OCI-LY7 (cell line): Measurements from ENCODE around the gene CCHCR1. TPM values are rescaled to one million over a fixed set of nuclear protein-coding genes. Genes with fewer than 3 reads are reported as not detected.

Source experiments
- BruUV-seq: library from RNA; stranded (reverse); fragments of 400-500 nt; replicated peaks from 2 replicates; lab custom pipeline; 2021; lab: Mats Ljungman, UMichigan
- CTCF ChIA-PET: fragments of 300-600 bp; sonication (Branson Sonifier 250); formaldehyde crosslinking; loops from one replicate; lab custom pipeline; 2022; ENCODE audit warnings: antibody characterized with exemption; ENCODE audit not compliant: unreplicated experiment; lab: Charles Lee
- POLR2A ChIA-PET: fragments of 300-600 bp; sonication (Branson Sonifier 250); formaldehyde crosslinking; loops from one replicate; lab custom pipeline; 2022; ENCODE audit warnings: antibody characterized with exemption; lab: Charles Lee
- DNase-seq: peaks from one replicate; pipeline ENCODE4 v3.0.0-alpha.2; 2015; ENCODE audit warnings: low spot score
- H2AFZ ChIP-seq: fragments of 200-600 bp; sonication (generic), shearing (Covaris generic); 2 replicates; pipeline ENCODE4 v1.6.1; 2014; ENCODE audit warnings: mild to moderate bottlenecking, antibody characterized with exemption, low read length, moderate library complexity
- H3K27ac ChIP-seq: fragments of 200-600 bp; sonication (generic); 2 replicates; pipeline ENCODE4 v1.5.1; 2014; ENCODE audit warnings: mixed run types, low read depth, mild to moderate bottlenecking, moderate library complexity, low read length, inconsistent platforms; ENCODE audit not compliant: poor library complexity, severe bottlenecking
- H3K36me3 ChIP-seq: fragments of 200-600 bp; sonication (generic); 2 replicates; pipeline ENCODE4 v1.6.1; 2014; ENCODE audit warnings: mild to moderate bottlenecking, antibody characterized with exemption, low read length, moderate library complexity, mixed read lengths; ENCODE audit not compliant: insufficient read depth
- H3K4me1 ChIP-seq: fragments of 200-600 bp; sonication (generic); 2 replicates; pipeline ENCODE4 v1.5.1; 2014; ENCODE audit warnings: mild to moderate bottlenecking, low read length; ENCODE audit not compliant: insufficient read depth, poor library complexity, severe bottlenecking
- H3K4me2 ChIP-seq: fragments of 200-600 bp; sonication (generic); 2 replicates; pipeline ENCODE4 v1.6.1; 2014; ENCODE audit warnings: mild to moderate bottlenecking, low read length
- H3K4me3 ChIP-seq: fragments of 200-600 bp; sonication (generic); 2 replicates; pipeline ENCODE4 v1.5.1; 2014; ENCODE audit warnings: mild to moderate bottlenecking, low read depth, low read length; ENCODE audit not compliant: poor library complexity, severe bottlenecking
- H3K79me2 ChIP-seq: fragments of 200-600 bp; sonication (generic); 2 replicates; pipeline ENCODE4 v1.6.1; 2016; ENCODE audit warnings: low read depth, mild to moderate bottlenecking, low read length, moderate library complexity, mixed read lengths; ENCODE audit not compliant: insufficient read depth
- H3K9me2 ChIP-seq: fragments of 200-600 bp; sonication (generic); 2 replicates; pipeline ENCODE4 v1.6.1; 2016; ENCODE audit warnings: mild to moderate bottlenecking, low read length, mixed read lengths; ENCODE audit not compliant: insufficient read depth
- H3K9me3 ChIP-seq: fragments of 200-600 bp; sonication (generic); 2 replicates; pipeline ENCODE4 v1.6.1; 2014; ENCODE audit warnings: mild to moderate bottlenecking, mixed run types, low read length, mixed read lengths
- H4K20me1 ChIP-seq: fragments of 200-600 bp; sonication (generic); 2 replicates; pipeline ENCODE4 v1.6.1; 2014; ENCODE audit warnings: mild to moderate bottlenecking, antibody characterized with exemption, low read length, moderate library complexity, mixed read lengths; ENCODE audit not compliant: insufficient read depth
- EZH2phosphoT487 ChIP-seq: fragments of 200-600 bp; sonication (generic); IDR thresholded peaks from 2 replicates; pipeline ENCODE4 v1.6.1; 2018; ENCODE audit warnings: low read depth, borderline replicate concordance, mild to moderate bottlenecking, mixed run types, antibody characterized with exemption, low read length, moderate library complexity, mixed read lengths
- intact Hi-C: fragments of 100-400 bp; cut with micrococcal nuclease; formaldehyde crosslinking; loops from one replicate; pipeline ENCODE4 v1.10.0; 2022; ENCODE audit not compliant: unreplicated experiment
- total RNA-seq, 2 experiments: library from RNA; depleted of rRNA in 1 of 2; stranded (reverse); fragments of >200 nt in 1 of 2; shearing (Covaris generic) in 1 of 2; gene quantifications; 2 replicates each; pipeline ENCODE4 v1.2.3, GENCODE V29; 2014 to 2022
- TF ChIP-seq, protein P1 (sequence below): fragments of 200-600 bp; sonication (generic); conservative IDR thresholded peaks from 2 replicates; pipeline ENCODE4 v1.5.1; 2014; ENCODE audit warnings: mild to moderate bottlenecking, antibody characterized with exemption, low read length, moderate library complexity, mixed read lengths

CCHCR1 gene
- total RNA-seq, 2 experiments from 2014 or later = 23.9 to 33.0 TPM

DNA sequence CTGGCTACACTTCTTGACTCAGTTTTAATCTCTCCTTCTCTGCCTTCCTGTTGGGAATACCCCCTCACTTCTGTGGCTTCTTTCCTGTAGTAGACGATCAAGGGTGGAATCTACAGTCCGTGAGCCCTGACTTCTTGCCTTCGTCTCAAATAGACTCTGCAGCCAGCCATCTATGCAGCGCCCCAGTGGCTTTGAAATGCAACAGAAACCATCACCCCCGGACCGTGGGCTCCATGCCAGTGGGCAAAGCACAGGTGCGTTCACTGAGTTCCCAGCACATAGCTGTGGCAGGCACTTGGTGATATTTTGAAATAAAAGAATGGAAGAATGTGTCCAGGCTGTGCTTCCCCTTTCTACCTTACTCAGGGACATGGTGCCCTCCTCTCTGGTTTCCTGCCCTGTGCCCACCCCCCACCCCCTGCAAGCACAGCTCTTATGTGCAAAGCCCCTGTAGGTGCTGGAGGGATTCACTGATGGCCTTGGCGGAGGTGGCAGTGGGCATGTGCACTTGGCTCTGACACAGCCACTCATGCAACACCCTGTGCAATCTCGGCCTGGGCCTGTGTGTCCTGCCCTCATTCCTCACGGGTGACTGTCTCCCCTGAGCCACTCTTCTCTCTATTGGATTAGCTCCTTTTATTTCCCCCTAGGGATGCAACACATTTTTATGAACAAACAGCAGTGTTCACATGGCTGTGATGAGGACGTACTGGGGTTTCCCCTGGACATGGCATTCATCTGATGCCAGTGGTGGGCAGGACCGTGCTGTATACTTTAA lies 31.8 kb downstream of the CCHCR1 start:
- intact Hi-C loops = no loop called here
- TF ChIP-seq, protein P1, sequence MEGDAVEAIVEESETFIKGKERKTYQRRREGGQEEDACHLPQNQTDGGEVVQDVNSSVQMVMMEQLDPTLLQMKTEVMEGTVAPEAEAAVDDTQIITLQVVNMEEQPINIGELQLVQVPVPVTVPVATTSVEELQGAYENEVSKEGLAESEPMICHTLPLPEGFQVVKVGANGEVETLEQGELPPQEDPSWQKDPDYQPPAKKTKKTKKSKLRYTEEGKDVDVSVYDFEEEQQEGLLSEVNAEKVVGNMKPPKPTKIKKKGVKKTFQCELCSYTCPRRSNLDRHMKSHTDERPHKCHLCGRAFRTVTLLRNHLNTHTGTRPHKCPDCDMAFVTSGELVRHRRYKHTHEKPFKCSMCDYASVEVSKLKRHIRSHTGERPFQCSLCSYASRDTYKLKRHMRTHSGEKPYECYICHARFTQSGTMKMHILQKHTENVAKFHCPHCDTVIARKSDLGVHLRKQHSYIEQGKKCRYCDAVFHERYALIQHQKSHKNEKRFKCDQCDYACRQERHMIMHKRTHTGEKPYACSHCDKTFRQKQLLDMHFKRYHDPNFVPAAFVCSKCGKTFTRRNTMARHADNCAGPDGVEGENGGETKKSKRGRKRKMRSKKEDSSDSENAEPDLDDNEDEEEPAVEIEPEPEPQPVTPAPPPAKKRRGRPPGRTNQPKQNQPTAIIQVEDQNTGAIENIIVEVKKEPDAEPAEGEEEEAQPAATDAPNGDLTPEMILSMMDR = no peak
- no peak for TF ChIP-seq EZH2phosphoT487
- Histone ChIP-seq H3K36me3 (no peaks in the 10 kb centered on the region), H3K27ac (no peak overlapping the region), H4K20me1 (no peaks in the 10 kb centered on the region), H3K4me2 (no peak overlapping the region), H3K4me3 (no peak overlapping the region), H3K4me1 (no peaks in the 10 kb centered on the region), H3K9me3 (no peaks in the 10 kb centered on the region), H3K9me2 (no peaks in the 10 kb centered on the region), H3K79me2 (no peaks in the 10 kb centered on the region), H2AFZ (no peak overlapping the region)
- no TSS peak for BruUV-seq
- no peak for DNase-seq
- ChIA-PET POLR2A (no interaction called here), CTCF (no interaction called here)

DNA sequence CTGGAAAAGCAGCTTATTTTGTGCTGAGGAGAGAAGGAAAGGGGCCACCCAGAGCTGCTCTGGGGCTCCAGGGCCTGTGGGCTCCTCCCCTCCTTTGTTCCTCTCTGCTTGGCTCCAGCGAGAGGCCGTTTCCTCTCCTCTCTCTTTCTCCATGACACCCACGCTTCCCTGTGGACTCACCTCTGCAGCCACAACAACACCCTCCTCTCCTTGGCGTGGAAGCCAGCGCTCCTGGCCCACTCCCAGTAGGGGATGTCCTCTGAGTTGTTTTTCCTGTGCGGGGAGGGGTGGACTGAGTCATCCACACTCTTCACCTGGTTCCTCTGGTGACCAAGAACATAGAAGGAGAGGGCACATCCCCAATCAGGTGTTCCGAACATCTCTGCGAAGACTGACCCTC lies 32.4 kb downstream of the CCHCR1 start:
- no TSS peak for BruUV-seq
- CTCF ChIA-PET = no interaction called here

More for the DNA sequence above, 32.4 kb downstream of the CCHCR1 start:
- intact Hi-C loops = no loop called here
- H3K9me3 ChIP-seq = no peaks in the 10 kb centered on the region
- no peaks in the 10 kb centered on the region for H4K20me1 ChIP-seq
- TF ChIP-seq, protein P1 = no peak
- no peak for TF ChIP-seq EZH2phosphoT487
- no peaks in the 10 kb centered on the region for H3K4me1 ChIP-seq
- POLR2A ChIA-PET = no interaction called here
- no peaks in the 10 kb centered on the region for H3K79me2 ChIP-seq
- H2AFZ ChIP-seq = no peak overlapping the region
- no peak overlapping the region for H3K4me3 ChIP-seq
- DNase-seq = no peak
- no peaks in the 10 kb centered on the region for H3K36me3 ChIP-seq
- H3K27ac ChIP-seq = no peak overlapping the region
- no peak overlapping the region for H3K4me2 ChIP-seq
- H3K9me2 ChIP-seq = no peaks in the 10 kb centered on the region
